NB4 (cell line): ENCODE data around the gene MICU2.

Experiments used
- POLR2A ChIP-seq: IDR thresholded peaks from 2 replicates; pipeline ENCODE4 v1.6.1; 2011; ENCODE audit warnings: mild to moderate bottlenecking; ENCODE audit not compliant: insufficient read length; ENCODE audit errors: extremely low read depth
- TF ChIP-seq, protein P1 (sequence below): IDR thresholded peaks from one replicate; pipeline ENCODE4 v1.5.1; 2012; ENCODE audit warnings: low read depth, low read length

DNA sequence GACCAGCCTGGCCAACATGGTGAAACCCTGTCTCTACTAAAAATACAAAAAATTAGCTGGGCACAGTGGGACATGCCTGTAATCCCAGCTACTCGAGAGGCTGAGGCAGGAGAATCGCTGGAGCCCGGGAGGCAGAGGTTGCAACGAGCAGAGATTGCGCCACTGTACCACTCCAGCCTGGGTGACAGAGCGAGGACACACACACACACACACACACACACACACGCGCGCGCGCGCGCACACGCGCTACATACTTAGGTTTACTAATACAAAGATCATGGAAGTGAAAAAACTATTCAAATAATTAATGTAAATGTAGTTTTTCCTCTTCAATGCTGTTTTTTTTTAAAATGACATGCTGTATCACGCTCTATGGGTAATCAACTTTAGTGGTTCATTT is 86.4 kb downstream of the MICU2 start:
- TF ChIP-seq, protein P1, sequence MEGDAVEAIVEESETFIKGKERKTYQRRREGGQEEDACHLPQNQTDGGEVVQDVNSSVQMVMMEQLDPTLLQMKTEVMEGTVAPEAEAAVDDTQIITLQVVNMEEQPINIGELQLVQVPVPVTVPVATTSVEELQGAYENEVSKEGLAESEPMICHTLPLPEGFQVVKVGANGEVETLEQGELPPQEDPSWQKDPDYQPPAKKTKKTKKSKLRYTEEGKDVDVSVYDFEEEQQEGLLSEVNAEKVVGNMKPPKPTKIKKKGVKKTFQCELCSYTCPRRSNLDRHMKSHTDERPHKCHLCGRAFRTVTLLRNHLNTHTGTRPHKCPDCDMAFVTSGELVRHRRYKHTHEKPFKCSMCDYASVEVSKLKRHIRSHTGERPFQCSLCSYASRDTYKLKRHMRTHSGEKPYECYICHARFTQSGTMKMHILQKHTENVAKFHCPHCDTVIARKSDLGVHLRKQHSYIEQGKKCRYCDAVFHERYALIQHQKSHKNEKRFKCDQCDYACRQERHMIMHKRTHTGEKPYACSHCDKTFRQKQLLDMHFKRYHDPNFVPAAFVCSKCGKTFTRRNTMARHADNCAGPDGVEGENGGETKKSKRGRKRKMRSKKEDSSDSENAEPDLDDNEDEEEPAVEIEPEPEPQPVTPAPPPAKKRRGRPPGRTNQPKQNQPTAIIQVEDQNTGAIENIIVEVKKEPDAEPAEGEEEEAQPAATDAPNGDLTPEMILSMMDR, result no peak
- TF ChIP-seq POLR2A, result no peak
